Tibial nerve (tissue), 4 donors: ENCODE measurements around the gene ZDHHC20.

Experiments used
- CTCF ChIP-seq, 5 experiments: fragments of 200-600 bp in 3 of 5; fragments of 450-650 bp in 2 of 5; sonication (generic) in 3 of 5; IDR thresholded peaks; one replicate each; pipeline ENCODE4 v1.5.1; 2016 to 2019; ENCODE audit warnings: antibody characterized with exemption in 5 of 5, mild to moderate bottlenecking in 3 of 5, moderate library complexity in 2 of 5
- EP300 ChIP-seq, 2 donors: sonication (generic); formaldehyde crosslinking; IDR thresholded peaks; one replicate each; pipeline ENCODE4 v1.6.1; 2017; ENCODE audit warnings: antibody characterized with exemption in 2 of 2, mild to moderate bottlenecking in 1 of 2
- POLR2A ChIP-seq, 2 donors: fragments of 450-650 bp; IDR thresholded peaks; one replicate each; pipeline ENCODE4 v1.6.1; 2017; ENCODE audit warnings: antibody characterized with exemption in 2 of 2, mild to moderate bottlenecking in 2 of 2, moderate library complexity in 2 of 2

DNA sequence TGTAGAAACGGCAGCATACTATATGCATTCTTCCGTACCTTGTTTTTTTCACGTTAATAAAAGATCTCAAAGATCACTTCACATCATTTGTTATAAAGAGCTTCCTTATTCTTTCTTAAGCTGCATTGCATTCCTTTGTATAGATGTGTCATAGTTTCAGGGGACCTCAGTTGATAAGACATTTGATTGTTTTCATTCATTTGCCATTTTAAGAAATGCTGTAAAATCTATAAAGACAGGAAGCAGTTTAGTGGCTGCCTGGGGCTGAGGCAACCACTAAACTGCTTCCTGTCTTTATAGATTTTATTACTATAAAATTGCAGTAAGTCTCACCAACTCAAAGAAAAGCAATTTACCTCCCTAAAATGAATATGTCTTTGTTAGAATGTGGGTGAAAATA is 59.4 kb downstream of the ZDHHC20 start:
- TF ChIP-seq EP300 (IDR thresholded peaks at IDR 0.05) (no peak), CTCF (IDR thresholded peaks at IDR 0.05) (no peak), POLR2A (IDR thresholded peaks at IDR 0.05) (no peak)
